OCI-LY3 (cell line): ENCODE results near the gene OSBPL2.

ENCODE experiments used
- EZH2phosphoT487 ChIP-seq: fragments of 200-600 bp; shearing (Covaris generic); IDR thresholded peaks from 2 replicates; pipeline ENCODE4 v1.6.1; 2018; ENCODE audit warnings: antibody characterized with exemption, mixed run types, low read depth
- TF ChIP-seq, protein P1 (sequence below): fragments of 200-600, 300-600 bp; sonication (generic); IDR thresholded peaks from 2 replicates; pipeline ENCODE4 v1.5.1; 2014; ENCODE audit warnings: antibody characterized with exemption, low read length, low read depth

DNA sequence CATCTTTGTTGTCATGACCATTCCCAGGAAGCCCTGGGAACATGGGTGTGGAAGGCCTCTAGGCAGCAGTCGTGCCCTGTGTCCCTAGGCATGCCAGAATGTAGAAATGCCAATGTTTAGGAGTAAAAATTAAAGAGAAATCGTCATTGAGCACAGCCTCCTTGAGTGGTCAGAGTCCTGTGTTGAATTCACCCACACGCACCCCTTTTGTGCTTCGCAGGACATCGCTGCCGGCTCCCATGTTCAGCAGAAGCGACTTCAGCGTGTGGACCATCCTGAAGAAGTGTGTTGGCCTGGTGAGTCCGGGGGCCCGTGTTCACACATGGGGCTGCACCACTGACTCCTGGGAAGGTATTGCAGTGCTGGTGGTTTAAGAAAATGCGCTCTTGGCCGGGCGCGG is 25.1 kb downstream of the OSBPL2 start:
- TF ChIP-seq, protein P1, sequence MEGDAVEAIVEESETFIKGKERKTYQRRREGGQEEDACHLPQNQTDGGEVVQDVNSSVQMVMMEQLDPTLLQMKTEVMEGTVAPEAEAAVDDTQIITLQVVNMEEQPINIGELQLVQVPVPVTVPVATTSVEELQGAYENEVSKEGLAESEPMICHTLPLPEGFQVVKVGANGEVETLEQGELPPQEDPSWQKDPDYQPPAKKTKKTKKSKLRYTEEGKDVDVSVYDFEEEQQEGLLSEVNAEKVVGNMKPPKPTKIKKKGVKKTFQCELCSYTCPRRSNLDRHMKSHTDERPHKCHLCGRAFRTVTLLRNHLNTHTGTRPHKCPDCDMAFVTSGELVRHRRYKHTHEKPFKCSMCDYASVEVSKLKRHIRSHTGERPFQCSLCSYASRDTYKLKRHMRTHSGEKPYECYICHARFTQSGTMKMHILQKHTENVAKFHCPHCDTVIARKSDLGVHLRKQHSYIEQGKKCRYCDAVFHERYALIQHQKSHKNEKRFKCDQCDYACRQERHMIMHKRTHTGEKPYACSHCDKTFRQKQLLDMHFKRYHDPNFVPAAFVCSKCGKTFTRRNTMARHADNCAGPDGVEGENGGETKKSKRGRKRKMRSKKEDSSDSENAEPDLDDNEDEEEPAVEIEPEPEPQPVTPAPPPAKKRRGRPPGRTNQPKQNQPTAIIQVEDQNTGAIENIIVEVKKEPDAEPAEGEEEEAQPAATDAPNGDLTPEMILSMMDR, result no peak
- no peak for TF ChIP-seq EZH2phosphoT487
